HG03442 (cell line): ENCODE measurements around the gene YIPF3.
"Not testable (repeated sequence)": the region's sequence is repeated elsewhere in the genome, so short reads cannot be mapped to it uniquely, and the experiment has no call there.

Source experiments
- ATAC-seq: cut with Tn5 transposase; IDR thresholded peaks from one replicate; pipeline ENCODE4 v1.9.1; 2021; ENCODE audit warnings: mild to moderate bottlenecking, moderate library complexity; ENCODE audit not compliant: unreplicated experiment

Gene YIPF3

DNA sequence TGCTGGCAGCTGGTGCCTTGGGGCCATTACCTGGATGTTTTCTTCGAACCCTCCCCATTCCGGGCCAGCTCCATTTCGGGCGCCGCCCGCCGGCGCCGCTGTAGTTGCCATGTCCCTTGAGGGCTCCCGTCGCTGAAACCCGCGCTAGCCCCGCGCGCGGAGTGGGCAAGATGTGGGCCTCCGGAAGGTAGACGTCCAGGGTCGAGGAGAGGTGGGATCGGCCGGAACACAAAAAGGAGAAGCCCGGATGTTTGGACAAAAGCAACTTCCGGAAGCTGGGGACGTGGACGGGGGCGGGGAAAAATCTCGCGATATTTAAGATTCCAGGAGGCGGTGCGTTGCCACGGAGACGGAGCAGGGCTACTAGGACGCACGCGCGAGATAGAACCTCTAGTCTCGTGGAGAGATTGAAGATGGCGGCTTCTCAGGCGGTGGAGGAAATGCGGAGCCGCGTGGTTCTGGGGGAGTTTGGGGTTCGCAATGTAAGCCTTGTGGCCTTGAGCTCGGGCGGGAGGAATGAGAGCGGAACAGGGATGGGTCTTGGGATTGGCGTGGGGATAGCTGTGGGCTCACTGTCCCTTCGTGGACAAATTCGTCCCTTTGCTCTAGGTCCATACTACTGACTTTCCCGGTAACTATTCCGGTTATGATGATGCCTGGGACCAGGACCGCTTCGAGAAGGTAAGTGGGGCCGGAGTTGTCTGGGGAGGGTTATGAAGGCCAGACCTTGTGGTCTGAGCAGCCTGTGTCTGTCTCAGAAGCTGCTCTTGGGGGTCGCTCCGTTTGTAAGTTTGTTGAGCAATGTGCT lies at the start of gene YIPF3, which contains the start of gene POLR1C:
YIPF3 (minus strand) TSS at position 230 of the 808 bp plus-strand sequence; CDS start at position 111, 119 bp downstream.
POLR1C (plus strand) TSS at position 393 of the 808 bp plus-strand sequence; CDS start at position 414, 21 bp downstream.
- ATAC-seq = peak; percentile 84

- no peak for ATAC-seq
Measured at GRCh38 chr6:43559328-43559727, 42.6 kb upstream of the YIPF3 start.

- not testable (repeated sequence) for ATAC-seq
Measured at GRCh38 chr6:43557620-43558019, 40.9 kb upstream of the YIPF3 start.

DNA sequence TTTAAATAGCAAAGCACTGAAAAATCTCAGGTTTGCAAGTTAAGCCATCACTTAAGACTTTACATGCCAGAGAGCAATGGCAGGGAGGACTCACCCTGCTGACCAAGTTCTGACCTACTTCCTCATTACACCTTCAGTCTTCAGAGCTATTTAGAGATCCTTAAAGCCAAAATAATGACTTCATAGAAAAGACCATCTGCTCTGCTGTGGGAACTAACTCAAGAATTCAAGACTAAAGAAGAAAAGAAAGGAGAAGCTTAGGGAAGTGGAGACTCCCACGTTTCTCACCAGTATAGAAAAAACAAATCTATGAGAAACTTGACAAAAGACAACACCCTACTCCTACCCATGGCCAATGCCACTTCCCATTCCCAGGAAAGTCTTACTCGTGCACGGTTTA lies 30.5 kb upstream of the YIPF3 start:
- no peak for ATAC-seq

- ATAC-seq = no peak
Measured at GRCh38 chr6:43544461-43544860, 27.7 kb upstream of the YIPF3 start.

DNA sequence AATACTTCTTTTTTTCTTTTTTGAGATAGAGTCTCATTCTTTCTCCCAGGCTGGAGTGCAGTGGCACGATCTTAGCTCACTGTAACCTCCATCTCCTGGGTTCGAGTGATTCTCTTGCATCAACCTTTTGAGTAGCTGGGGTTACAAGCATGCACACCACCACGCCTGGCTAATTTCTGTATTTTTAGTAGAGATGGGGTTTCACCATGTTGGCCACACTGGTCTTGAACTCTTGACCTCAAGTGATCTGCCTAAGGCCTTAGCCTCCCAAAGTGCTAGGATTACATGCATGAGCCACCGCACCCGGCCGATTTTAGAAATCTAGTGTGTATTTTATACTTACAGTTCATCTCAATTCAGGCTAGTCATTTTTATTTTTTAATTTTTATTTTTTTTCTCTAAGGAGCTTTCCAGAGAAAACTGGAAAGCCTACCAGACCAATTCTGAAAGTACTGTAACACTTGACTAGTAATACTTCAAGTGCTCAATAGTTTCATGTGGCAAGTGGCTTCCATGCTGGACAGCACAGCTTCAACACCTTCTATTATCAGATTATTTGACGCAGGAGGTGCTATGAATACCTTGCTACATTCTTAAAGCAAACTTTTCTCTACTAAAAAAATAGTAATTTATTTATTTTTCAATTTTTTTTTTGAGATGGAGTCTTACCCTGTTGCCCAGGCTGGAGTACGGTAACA lies 25.2 kb upstream of the YIPF3 start:
- no peak for ATAC-seq

DNA sequence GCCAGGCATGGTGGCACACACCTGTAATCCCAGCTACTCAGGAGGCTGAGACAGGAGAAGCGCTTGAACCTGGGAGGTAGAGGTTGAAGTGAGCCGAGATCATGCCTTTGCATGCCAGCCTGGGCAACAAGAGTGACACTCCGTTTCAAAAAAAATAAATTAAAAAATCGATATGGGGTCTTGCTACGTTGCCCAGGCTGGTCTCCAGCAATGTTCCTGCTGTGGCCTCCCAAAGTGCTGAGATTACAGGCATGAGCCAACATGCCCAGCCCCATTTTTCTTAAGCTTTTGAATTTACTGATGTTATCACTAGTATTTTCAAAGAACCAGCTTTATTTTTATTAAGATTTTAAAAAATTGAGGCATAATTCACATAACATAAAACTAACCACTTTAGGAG lies 23.8 kb upstream of the YIPF3 start:
- ATAC-seq = no peak

DNA sequence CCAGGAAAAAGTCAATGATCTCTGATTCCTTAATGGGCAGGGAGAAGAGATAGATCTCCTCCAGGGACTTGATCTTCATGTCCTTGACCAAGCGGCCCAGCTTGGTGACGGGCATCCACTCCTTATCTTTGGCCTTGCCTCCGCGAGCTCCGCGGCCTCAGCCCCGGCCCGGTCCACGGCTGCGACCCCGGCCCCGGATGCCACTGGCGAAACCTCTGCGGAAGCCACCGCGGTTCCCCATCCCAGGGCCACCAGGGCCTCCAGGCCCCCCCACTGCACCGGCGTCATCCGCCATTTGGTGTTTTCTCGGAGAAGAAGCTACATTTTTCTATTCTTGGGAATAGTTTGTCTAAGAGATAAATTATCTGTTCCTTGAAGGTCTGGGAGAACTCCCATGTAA lies 22.7 kb upstream of the YIPF3 start:
- not testable (repeated sequence) for ATAC-seq

DNA sequence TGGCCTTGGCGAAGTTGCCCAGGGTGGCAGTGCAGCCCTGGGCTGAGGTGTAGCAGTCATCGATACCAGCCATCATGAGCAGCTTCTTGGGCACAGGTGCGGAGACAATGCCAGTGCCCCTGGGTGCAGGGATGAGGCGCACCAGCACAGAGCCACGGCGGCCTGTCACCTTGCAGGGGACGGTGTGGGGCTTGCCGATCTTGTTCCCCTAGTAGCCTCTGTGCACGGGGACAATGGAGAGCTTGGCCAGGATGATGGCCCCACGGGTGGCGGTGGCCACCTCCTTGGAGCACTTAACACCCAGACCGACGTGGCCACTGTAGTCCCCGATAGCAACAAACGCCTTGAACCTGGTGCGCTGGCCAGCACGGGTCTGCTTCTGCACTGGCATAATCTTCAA lies 22.3 kb upstream of the YIPF3 start:
- ATAC-seq = not testable (repeated sequence)

GRCh38 chr6:43532201-43532600 lies 15.5 kb upstream of the YIPF3 start:
- no peak for ATAC-seq

DNA sequence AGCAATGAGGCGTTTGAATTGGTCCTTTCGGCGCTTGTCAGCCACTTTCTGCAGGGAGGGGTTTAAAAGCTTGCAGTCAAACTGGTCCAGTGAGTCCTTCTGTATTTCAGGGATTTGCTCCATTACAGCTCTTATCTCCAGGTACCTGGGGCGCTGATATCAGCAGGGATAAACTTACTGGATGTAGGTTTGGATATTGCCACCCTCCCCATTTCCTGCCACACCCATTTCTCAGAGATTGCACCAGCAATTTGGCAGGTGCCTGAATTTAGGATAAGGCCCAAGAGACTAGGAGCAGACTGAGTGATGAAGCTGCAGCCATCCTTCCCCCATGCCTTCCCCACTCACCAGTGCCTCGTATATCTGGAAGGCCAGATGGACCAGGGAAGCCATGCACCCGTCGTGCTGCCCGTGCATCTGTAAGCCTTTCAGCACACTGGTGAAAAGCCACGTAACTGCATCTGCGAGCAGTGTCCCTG lies 7.8 kb upstream of the YIPF3 start:
- ATAC-seq = no peak

DNA sequence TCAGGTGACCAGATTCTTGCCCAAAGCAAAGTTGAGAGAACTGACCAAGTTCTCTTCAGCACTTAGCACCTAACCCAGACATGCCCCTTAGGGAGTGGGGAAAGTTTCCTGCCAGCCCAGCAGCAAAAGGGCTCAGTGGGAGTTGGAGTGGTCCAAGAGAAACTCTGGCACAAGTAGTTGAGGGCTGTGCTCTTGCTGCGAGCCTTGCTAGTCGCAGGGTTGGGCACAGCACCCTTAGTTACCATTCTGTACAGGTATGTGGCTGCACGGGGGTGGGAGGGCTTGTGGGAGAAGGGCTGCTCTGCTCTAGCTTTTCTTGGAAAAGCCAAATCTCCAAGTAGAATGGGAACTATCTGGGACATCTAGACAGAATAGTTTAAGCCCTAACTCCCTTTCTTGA lies 6.6 kb upstream of the YIPF3 start:
- no peak for ATAC-seq

- ATAC-seq = no peak
Measured at GRCh38 chr6:43522547-43523261, 6.0 kb upstream of the YIPF3 start.

DNA sequence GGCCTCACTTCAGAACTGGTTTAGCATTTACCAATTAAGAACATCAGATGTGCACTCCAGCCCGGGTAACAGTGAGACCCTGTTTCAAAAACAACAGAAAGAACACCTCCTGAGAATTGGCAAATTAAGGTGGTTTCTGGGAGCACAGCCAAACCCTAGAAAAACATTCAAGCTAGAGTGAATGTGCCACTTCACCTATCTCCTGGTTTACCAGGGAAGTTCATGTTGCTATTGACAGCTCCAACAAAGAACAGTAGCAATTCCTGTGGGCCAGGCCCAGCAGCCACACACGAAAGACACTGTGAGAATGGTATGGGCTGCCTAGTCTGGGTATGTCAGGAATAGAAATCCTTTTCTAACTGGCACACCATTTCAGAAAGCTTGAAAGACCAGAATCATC lies 5.1 kb upstream of the YIPF3 start:
- ATAC-seq = no peak

DNA sequence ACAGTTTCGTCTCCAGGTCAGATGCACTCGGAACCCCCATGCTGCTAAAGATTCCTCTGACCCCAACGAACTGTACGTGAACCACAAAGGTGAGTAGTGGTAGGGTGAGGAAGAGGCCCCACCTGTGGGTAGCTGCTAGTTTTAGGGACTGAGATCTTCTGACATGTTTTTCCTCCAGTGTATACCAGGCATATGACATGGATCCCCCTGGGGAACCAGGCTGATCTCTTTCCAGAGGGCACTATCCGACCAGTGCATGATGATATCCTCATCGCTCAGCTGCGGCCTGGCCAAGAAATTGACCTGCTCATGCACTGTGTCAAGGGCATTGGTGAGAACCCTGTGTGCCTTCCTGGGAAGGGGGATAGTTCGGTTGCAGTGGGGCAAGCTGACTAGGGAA lies 3.4 kb upstream of the YIPF3 start:
- no peak for ATAC-seq

DNA sequence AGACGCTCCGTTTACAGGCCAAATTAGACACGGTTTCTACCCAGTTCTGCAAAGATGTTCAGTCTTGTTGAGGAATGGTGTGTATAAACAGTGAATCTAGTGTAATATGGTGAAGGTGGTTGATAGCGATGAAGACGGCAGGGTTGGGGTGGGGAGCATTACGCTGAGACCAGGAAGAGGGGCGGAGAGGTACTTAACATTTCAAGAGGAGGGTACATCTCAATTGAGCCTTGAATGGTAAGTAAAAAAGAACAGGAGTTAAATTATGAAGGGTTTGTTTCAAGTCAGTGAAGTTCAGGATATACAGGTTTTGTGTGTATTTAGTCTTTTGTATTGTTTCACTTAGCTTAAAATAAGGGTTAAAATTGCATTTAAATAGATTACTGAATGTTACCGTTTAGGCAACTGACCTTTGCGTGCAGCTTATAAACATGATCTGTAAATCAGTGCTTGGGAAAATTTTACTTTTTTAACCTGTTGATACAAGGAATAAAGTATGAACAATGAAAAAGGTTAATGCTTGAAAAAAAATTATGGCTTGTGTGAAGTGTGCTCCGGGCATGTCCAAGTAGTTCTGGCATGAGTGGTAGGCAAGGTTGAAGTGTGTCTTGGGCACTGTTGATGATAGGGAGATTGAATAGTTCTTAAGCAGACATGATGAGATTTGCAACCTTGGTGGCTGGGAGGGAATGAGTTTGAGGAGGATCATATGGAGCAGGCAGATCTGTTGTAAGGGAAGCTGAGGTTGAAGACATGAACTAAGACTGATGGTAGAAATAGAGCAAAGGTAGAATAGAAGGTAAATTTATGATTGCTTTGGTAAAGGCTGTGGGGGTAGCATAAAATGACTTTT lies 1.0 kb upstream of the YIPF3 start:
- ATAC-seq = no peak

GRCh38 chr6:43516367-43516696 lies 394 bp downstream of the YIPF3 start:
- ATAC-seq = no peak

DNA sequence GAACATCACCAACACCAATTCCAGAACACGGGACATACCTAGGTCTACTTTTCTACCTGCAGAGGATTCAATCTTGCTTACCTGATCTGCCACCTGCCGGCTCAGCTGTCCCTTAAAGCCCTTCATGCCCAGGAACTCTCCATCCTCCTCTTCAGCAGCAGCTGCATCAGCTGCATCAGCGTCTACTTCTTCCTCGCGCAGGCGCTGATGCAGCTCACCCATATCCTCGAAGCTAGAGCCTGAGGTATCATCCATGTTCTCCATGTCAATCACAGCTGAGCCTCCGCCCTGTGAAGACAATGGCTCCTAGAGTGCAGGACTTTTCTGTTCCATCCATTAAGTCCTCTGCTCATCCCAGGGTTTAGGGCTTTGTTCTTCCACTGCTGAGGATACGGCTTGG lies 918 bp downstream of the YIPF3 start:
- no peak for ATAC-seq

DNA sequence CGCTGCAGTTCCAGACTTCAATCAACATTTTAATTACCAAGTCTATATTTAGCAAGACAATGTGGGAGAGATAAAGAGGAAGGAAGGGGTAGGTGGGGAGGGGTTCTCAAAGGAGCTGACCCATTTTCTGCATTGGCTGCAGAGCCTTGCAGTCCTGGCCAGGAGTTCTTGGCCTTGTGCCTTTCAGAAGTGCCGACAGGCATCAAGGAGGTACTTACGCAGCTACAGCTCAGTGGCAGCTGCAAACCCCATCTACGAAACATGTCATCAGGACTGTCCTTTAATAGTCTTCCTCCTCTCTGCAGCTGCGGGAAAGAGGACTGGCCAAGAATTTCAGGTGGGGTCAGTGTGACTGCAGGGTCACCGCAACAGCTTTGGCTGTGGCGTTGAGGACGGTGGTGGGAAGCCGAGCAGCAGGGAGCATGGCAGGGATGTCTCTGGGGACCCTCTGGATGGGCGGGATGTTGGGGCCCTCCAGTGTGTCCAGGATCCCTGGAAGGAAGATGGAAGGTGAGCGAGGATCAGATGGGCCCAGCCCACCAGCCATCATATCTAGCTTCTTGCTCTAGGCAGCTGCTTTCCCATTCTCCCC lies 4.8 kb downstream of the YIPF3 start:
- ATAC-seq = no peak

DNA sequence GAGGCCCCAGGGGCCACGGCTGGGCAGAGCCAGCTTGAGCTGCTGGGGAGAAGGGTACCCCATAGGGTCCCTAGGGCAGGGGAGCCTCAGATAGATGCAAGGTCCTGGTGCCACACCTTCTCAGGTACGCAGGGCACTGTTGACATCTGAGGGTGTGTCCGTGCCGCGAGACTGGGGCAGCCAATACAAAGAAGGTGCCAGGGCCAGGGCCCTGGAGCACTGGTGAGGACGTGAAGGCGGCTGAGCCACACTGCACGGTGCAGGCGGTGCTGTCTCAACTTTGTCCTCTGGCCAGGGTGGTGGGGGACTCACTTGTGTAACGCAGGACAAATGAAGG lies 5.9 kb downstream of the YIPF3 start:
- no peak for ATAC-seq
